ENCODE measurements around the gene HSPB7.

DNA sequence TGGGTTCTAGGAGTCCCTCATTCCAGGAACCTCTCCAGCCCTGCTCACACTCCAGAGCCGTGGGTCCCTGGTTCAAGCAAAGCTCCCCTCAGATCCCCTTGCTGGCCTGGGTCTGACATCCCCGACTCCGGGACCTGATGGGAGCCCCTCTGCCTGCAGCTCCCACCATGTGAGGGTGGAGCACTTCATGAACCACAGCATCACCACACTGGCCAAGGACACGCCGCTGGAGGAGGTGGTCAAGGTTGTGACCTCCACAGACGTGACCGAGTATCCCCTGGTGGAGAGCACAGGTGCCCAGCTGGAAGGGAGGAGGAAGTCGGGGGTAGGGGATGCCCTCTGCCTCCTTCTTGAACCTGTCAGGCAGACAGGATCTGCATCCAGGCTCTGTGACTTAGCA lies 13.7 kb upstream of the HSPB7 start:
- TF ChIP-seq POLR2A (IDR thresholded peaks at IDR 0.05; ENCODE audit: control extremely low read depth in 1 of 2, low read depth in 2 of 2, low read length in 2 of 2) (no peak), RNF2 (IDR thresholded peaks at IDR 0.05; ENCODE audit: borderline replicate concordance, low read depth, low read length, missing control alignments, poor library complexity, severe bottlenecking) (no peak), TAF1 (IDR thresholded peaks at IDR 0.05; ENCODE audit: low read depth, low read length) (no peak), POU5F1 (IDR thresholded peaks at IDR 0.05; ENCODE audit: low read depth, low read length) (no peak)
